HepG2 (cell line): Measurements from ENCODE around the gene POLR2F. TPM values are rescaled to one million over a fixed set of nuclear protein-coding genes. Genes with fewer than 3 reads are reported as not detected.

Source experiments
- ATAC-seq: fragments of 200-7000 bp; cut with Tn5 transposase; 3 replicates; pipeline ENCODE4 v1.9.1; 2020; ENCODE audit warnings: mild to moderate bottlenecking, moderate library complexity
- BruUV-seq: library from RNA; stranded (reverse); fragments of 400-500 nt; replicated peaks from 2 replicates; lab custom pipeline; 2021; lab: Mats Ljungman, UMichigan
- CTCF ChIA-PET: fragments of 300-600 bp; formaldehyde crosslinking; extraction: SDS; loops from one replicate; lab custom pipeline; 2021; ENCODE audit warnings: low total read pairs, inconsistent platforms, low intra/inter-chr PET ratio; lab: Yijun Ruan, JAX
- POLR2A ChIA-PET: fragments of 350-600 bp; sonication (Branson Sonifier 250); formaldehyde crosslinking; loops from one replicate; lab custom pipeline; 2020; ENCODE audit warnings: antibody characterized with exemption, inconsistent platforms; lab: Yijun Ruan, JAX
- DNase-seq: peaks from one replicate; pipeline ENCODE4 v3.0.0-alpha.2; 2015; ENCODE audit warnings: low spot score
- FAIRE-seq: peaks from 3 replicates; lab custom pipeline; 2011; peaks lifted over from hg19 to GRCh38; lab: Jason Lieb, UNC
- H2AFZ ChIP-seq: one replicate; pipeline ENCODE4 v1.6.1; 2011; ENCODE audit warnings: low read length, inconsistent platforms
- H3K27ac ChIP-seq: fragments of 300-600 bp; 3 replicates; pipeline ENCODE4 v1.8.0; 2011; ENCODE audit warnings: mixed run types, mild to moderate bottlenecking, mixed read lengths, low read length, inconsistent platforms; ENCODE audit not compliant: insufficient read depth; ENCODE audit errors: extremely low read length
- H3K27me3 ChIP-seq, 2 experiments: fragments of 200-600 bp in 1 of 2; 2 replicates in 1 of 2; 3 replicates in 1 of 2; pipeline versions ENCODE4 v1.6.0 to v1.8.0; 2011; ENCODE audit warnings: low read length in 2 of 2, mild to moderate bottlenecking in 2 of 2, moderate library complexity in 2 of 2, inconsistent platforms in 1 of 2; ENCODE audit not compliant: insufficient read depth in 2 of 2, control insufficient read depth in 1 of 2
- H3K36me3 ChIP-seq, 2 experiments: fragments of 200-600 bp in 1 of 2; replicated peaks in 1 of 2; 2 replicates in 1 of 2; 3 replicates in 1 of 2; pipeline versions ENCODE4 v1.5.1 to v1.8.0; 2011; ENCODE audit warnings: low read length in 2 of 2, inconsistent platforms in 1 of 2; ENCODE audit not compliant: insufficient read depth in 2 of 2, control insufficient read depth in 1 of 2
- H3K4me1 ChIP-seq: 2 replicates; pipeline ENCODE4 v1.5.1; 2012; ENCODE audit warnings: low read length, inconsistent platforms; ENCODE audit not compliant: insufficient read depth
- H3K4me2 ChIP-seq: 2 replicates; pipeline ENCODE4 v1.6.0; 2011; ENCODE audit warnings: low read depth, low read length, inconsistent platforms
- H3K4me3 ChIP-seq, 3 experiments: fragments of 200-600 bp in 1 of 3; sonication (generic), shearing (Covaris generic) in 1 of 3; replicated peaks in 1 of 3; 2 replicates each; pipeline ENCODE4 v1.5.1; 2011 to 2016; ENCODE audit warnings: low read length in 3 of 3, inconsistent platforms in 2 of 3, low read depth in 2 of 3, mild to moderate bottlenecking in 2 of 3, control low read depth in 1 of 3, mixed read lengths in 1 of 3; ENCODE audit not compliant: insufficient read depth in 1 of 3
- H3K79me2 ChIP-seq: one replicate; pipeline ENCODE4 v1.6.1; 2011; ENCODE audit warnings: low read length, inconsistent platforms; ENCODE audit not compliant: insufficient read depth
- H3K9ac ChIP-seq: 2 replicates; pipeline ENCODE4 v1.6.0; 2011; ENCODE audit warnings: mild to moderate bottlenecking, low read depth, low read length, inconsistent platforms; ENCODE audit not compliant: insufficient read depth
- H3K9me3 ChIP-seq: 2 replicates; pipeline ENCODE4 v1.5.1; 2012; ENCODE audit warnings: mild to moderate bottlenecking, low read length
- H4K20me1 ChIP-seq: 2 replicates; pipeline ENCODE4 v1.6.0; 2011; ENCODE audit warnings: inconsistent platforms, mild to moderate bottlenecking, low read length, moderate library complexity; ENCODE audit not compliant: insufficient read depth
- ATM ChIP-seq: fragments of 450-650 bp; IDR thresholded peaks from 2 replicates; pipeline ENCODE4 v1.7.1; 2017; ENCODE audit warnings: mild to moderate bottlenecking, borderline replicate concordance
- CREBL2 ChIP-seq: sonication (generic); formaldehyde crosslinking; IDR thresholded peaks from 2 replicates; pipeline ENCODE4 v1.8.1; 2023; ENCODE audit warnings: missing genetic modification reagents, mild to moderate bottlenecking, borderline replicate concordance
- EZH2 ChIP-seq: conservative IDR thresholded peaks from 2 replicates; pipeline ENCODE4 v1.6.1; 2012; ENCODE audit warnings: mild to moderate bottlenecking, low read depth, low read length, moderate library complexity
- JDP2 ChIP-seq: sonication (generic); formaldehyde crosslinking; IDR thresholded peaks from 2 replicates; pipeline ENCODE4 v1.8.1; 2022; ENCODE audit warnings: missing genetic modification reagents, borderline replicate concordance
- LCORL ChIP-seq, 2 experiments: fragments of 450-650 bp in 1 of 2; sonication (generic) in 1 of 2; formaldehyde crosslinking in 1 of 2; IDR thresholded peaks; 2 replicates each; pipeline versions ENCODE4 v1.5.0 to v1.6.1; 2017 to 2020; ENCODE audit warnings: antibody characterized with exemption in 1 of 2, missing genetic modification reagents in 1 of 2
- MTA1 ChIP-seq: sonication (generic); formaldehyde crosslinking; IDR thresholded peaks from 2 replicates; pipeline ENCODE4 v1.4.0; 2020; ENCODE audit warnings: missing genetic modification reagents, mild to moderate bottlenecking, borderline replicate concordance
- REL ChIP-seq: sonication (generic); formaldehyde crosslinking; conservative IDR thresholded peaks from 2 replicates; pipeline ENCODE4 v1.8.0; 2022; ENCODE audit warnings: mild to moderate bottlenecking, missing genetic modification reagents, moderate library complexity
- RORA ChIP-seq: sonication (generic); formaldehyde crosslinking; IDR thresholded peaks from 2 replicates; pipeline ENCODE4 v1.5.0; 2020; ENCODE audit warnings: mild to moderate bottlenecking, missing genetic modification reagents, moderate library complexity
- TEAD3 ChIP-seq: optimal IDR thresholded peaks from 2 replicates; pipeline ENCODE3; 2016; ENCODE audit warnings: borderline replicate concordance
- ZBTB14 ChIP-seq: sonication (generic); formaldehyde crosslinking; IDR thresholded peaks from 2 replicates; pipeline ENCODE4 v1.4.0; 2020; ENCODE audit warnings: missing genetic modification reagents
- ZBTB44 ChIP-seq: sonication (generic); formaldehyde crosslinking; IDR thresholded peaks from 2 replicates; pipeline ENCODE4 v1.4.0; 2020; ENCODE audit warnings: missing genetic modification reagents
- ZNF430 ChIP-seq: sonication (generic); formaldehyde crosslinking; IDR thresholded peaks from 2 replicates; pipeline ENCODE4 v1.9.0; 2021; ENCODE audit warnings: mild to moderate bottlenecking, missing genetic modification reagents
- ZNF570 ChIP-seq: sonication (generic); formaldehyde crosslinking; IDR thresholded peaks from 2 replicates; pipeline ENCODE4 v1.4.0; 2020; ENCODE audit warnings: mild to moderate bottlenecking, missing genetic modification reagents, borderline replicate concordance
- ZNF646 ChIP-seq: sonication (generic); formaldehyde crosslinking; IDR thresholded peaks from 2 replicates; pipeline ENCODE4 v1.9.0; 2021; ENCODE audit warnings: mild to moderate bottlenecking, missing genetic modification reagents
- WGBS: methylation state at CpG from one replicate; pipeline ENCODE4 v1.1.6; 2017; ENCODE audit warnings: low lambda C conversion rate; 5-methylcytosine and 5-hydroxymethylcytosine counted together
- in situ Hi-C: cut with HindIII; loops from 2 replicates; pipeline ENCODE4 v1.10.0; 2017; ENCODE audit warnings: low pct_unique_long_range_greater_than_20kb; ENCODE audit not compliant: extremely low pct_ligation_motif_present
- intact Hi-C: fragments of 100-400 bp; cut with micrococcal nuclease; formaldehyde crosslinking; loops from one replicate; pipeline ENCODE4 v1.10.0; 2022; ENCODE audit not compliant: unreplicated experiment
- polyA plus RNA-seq, 8 experiments: library from polyadenylated mRNA; depleted of rRNA in 3 of 8; stranded (reverse) in 7 of 8; unstranded in 1 of 8; fragments of >200 nt; fragmentation: Illumina TruSeq in 4 of 8; extraction: Trizol in 4 of 8; gene quantifications; 2 replicates each; pipeline versions ENCODE4 v1.2.1 to v1.2.3, GENCODE V29; 2011 to 2016; ENCODE audit warnings: low read depth in 4 of 8, missing spikeins in 1 of 8, mixed read lengths in 1 of 8; ENCODE audit not compliant: insufficient read depth in 1 of 8
- total RNA-seq, 5 experiments: library from RNA; depleted of rRNA; stranded (reverse); fragments of >200 nt; fragmentation: Illumina TruSeq; extraction: Trizol; gene quantifications; 2 replicates each; pipeline ENCODE4 v1.2.3, GENCODE V29; 2016; ENCODE audit warnings: low read depth in 1 of 5

The POLR2F gene
- total and polyA plus RNA-seq, 2 of the 13 experiments (the other 11 are each of a cell fraction or from before 2014, with no cell fraction given), result 135 to 158 TPM

- TF ChIP-seq ZBTB14 (CRISPR knock-in tag) (no peak), EZH2 (no peak), LCORL (IDR thresholded peaks at IDR 0.05) (no peak), LCORL (CRISPR knock-in tag; IDR thresholded peaks at IDR 0.05) (no peak), ZNF570 (CRISPR knock-in tag) (no peak)
These were observed 21.6 kb upstream of the POLR2F start (continued) for GRCh38 chr22:37931893-37932389.

- intact Hi-C loops, result loop anchor here (5.0 kb wide), 1 partner anchor 35 kb away; no protein-coding TSS in a partner anchor
- ATAC-seq (no peak), FAIRE-seq (no peak), DNase-seq (no peak)
- no peak overlapping the region for H3K4me2 ChIP-seq
- H2AFZ ChIP-seq, result no peak overlapping the region
- CTCF ChIA-PET, result no interaction called here
- H4K20me1 ChIP-seq, result no peaks in the 10 kb centered on the region
- POLR2A ChIA-PET, result interaction anchor here (0.6 kb wide), 1 partner anchor 10 kb away, joined by 3 read pairs; no protein-coding TSS in a partner anchor
- H3K27ac ChIP-seq, result no peak overlapping the region
- H3K79me2 ChIP-seq, result no peaks in the 10 kb centered on the region
- H3K9me3 ChIP-seq, result no peaks in the 10 kb centered on the region
- no peak overlapping the region for H3K9ac ChIP-seq
- 98% methylated on average over 8 of the region's 10 CpGs for WGBS
- peaks cover 11 to 21% of the 10 kb centered on the region in 2 experiments; a peak in 3 of 5 replicates for H3K36me3 ChIP-seq
- H3K27me3 ChIP-seq, result no peaks in the 10 kb centered on the region
- no peak overlapping the region for H3K4me3 ChIP-seq
- no peak for TF ChIP-seq CREBL2
- no peak for TF ChIP-seq RORA (CRISPR knock-in tag)
- TF ChIP-seq TEAD3 (CRISPR knock-in tag), result no peak
- TF ChIP-seq ATM, result no peak
- no peak for TF ChIP-seq JDP2 (CRISPR knock-in tag)
- TF ChIP-seq ZBTB44 (CRISPR knock-in tag), result no peak
- TF ChIP-seq ZNF646, result no peak
- no peak for TF ChIP-seq REL
- TF ChIP-seq MTA1, result no peak
- TF ChIP-seq ZNF430 (CRISPR knock-in tag), result no peak
- peaks cover 13% of the 10 kb centered on the region for H3K4me1 ChIP-seq
- BruUV-seq, result no TSS peak
- in situ Hi-C loops, result loop anchor here (10.0 kb wide), 1 partner anchor 118 kb away; no protein-coding TSS in a partner anchor
These were observed 21.1 kb upstream of the POLR2F start for GRCh38 chr22:37932401-37932800.
